GM19324 (cell line): ENCODE measurements around the gene UBA3.

ENCODE experiments used
- ATAC-seq: cut with Tn5 transposase; IDR thresholded peaks from one replicate; pipeline ENCODE4 v1.9.1; 2021; ENCODE audit warnings: mild to moderate bottlenecking, moderate library complexity; ENCODE audit not compliant: unreplicated experiment, low FRiP score

The UBA3 gene

GRCh38 chr3:69014022-69014580 is 66.1 kb downstream of the UBA3 start:
- no peak for ATAC-seq

- ATAC-seq = peak; percentile 82
Measured at GRCh38 chr3:69013253-69014021, 66.7 kb downstream of the UBA3 start, which contains the start of gene EOGT. Gene EOGT (minus strand): TSS chr3:69013684. CDS start chr3:69009846, 3,838 bp downstream.

DNA sequence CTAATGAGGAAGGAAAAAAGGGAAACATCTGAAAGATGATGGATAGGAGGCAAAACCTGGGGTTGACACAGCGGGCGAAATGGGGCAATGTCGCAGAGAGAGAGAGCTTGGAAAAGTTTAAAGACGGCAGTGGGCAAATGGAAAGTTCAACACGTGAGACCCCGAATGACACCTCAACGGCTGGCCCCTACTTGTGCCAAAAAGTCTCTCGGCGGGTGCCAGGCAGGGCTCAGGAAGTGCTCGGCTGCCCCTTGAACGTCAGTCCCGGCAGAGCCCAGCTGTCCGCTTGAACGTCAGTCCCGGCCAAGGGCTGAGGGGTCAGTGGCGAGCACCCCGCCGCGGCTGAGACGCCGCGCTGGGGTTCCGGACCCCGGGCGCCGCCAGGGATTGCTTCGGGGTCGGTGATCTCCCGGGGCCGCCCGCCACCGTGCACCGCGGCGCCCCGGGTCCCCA is 67.3 kb downstream of the UBA3 start:
- peak; percentile 33 for ATAC-seq

- ATAC-seq = no peak
Measured at GRCh38 chr3:69012100-69012799, 67.9 kb downstream of the UBA3 start.

GRCh38 chr3:69011096-69011730 is 69.0 kb downstream of the UBA3 start:
- ATAC-seq = no peak

- ATAC-seq = no peak
Measured at GRCh38 chr3:69009559-69010410, 70.4 kb downstream of the UBA3 start.

DNA sequence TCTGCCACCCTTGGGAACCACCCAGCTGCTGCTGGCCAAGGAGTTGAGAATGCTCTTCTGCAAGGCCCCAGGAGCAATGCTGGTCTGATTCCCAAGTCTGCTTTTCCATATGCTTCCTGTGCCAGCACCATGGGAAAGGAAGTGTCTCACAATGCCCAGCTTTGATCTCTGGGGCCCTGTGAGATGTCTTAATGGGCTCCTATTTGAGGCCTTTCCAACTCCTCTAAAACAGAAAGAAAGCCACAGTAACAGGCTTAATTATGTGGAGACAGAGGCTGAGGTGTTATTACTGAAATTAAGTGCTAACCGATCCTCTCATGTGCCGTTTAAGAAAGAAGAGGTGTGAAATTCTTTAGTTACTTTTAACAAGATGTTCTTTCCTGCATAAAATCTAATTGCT is 71.2 kb downstream of the UBA3 start:
- no peak for ATAC-seq

DNA sequence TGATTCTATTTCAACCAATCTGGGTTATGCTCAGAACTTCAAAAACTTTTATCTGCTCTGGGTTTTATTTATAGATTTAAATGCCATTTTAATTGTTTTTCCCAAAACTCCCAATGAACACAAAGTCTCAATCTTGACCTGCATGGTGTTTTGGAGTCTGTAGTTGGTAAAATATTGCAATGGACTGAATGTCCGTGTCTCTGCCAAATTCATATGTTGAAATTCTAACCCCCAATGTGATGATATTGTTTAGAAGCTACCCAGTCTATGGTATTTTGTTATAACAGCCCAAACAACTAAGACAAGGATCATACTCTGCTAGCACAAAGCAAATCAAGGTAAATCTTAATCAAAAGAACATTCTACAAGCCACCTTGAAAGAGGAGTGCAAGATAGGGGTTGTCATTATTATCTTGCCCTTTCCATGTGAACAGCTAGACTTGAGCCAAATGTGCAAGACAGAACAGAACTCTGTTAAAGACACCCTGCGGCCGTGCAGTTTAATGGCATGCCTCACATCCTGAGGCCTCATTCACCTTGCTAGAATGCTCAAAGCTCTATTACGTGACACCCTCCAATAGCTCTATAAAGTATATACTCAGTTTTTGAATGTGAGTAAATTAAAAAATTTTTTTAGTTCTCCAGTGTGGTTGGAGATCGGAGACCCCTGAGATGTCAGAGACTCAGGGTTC is 74.2 kb downstream of the UBA3 start:
- no peak for ATAC-seq

- no peak for ATAC-seq
Measured at GRCh38 chr3:69005071-69005790, 74.9 kb downstream of the UBA3 start.
